H1 (cell line): ENCODE data around the gene DPYSL3. TPM values are rescaled to one million over a fixed set of nuclear protein-coding genes. Genes with fewer than 3 reads are reported as not detected.

Experiments
- BCL11A ChIP-seq, 2 experiments: IDR thresholded peaks; one replicate each; pipeline ENCODE4 v1.6.1; 2011; ENCODE audit warnings: low read depth in 2 of 2, low read length in 2 of 2, mild to moderate bottlenecking in 2 of 2
- CHD7 ChIP-seq: fragments of 300-600 bp; sonication (generic); IDR thresholded peaks from 2 replicates; pipeline ENCODE4 v1.7.1; 2012; ENCODE audit warnings: low read length, moderate library complexity, mild to moderate bottlenecking, inconsistent platforms; ENCODE audit not compliant: insufficient replicate concordance
- CTBP2 ChIP-seq: IDR thresholded peaks from 2 replicates; pipeline ENCODE4 v1.7.0; 2011; ENCODE audit warnings: borderline replicate concordance, mild to moderate bottlenecking, moderate library complexity, mixed read lengths, low read length; ENCODE audit not compliant: insufficient read depth, insufficient read length
- E2F6 ChIP-seq: IDR thresholded peaks from 2 replicates; pipeline ENCODE4 v1.6.1; 2012; ENCODE audit warnings: inconsistent platforms
- GTF2F1 ChIP-seq: IDR thresholded peaks from 2 replicates; pipeline ENCODE4 v1.6.1; 2012; ENCODE audit warnings: low read depth, low read length, improper control_type of control experiment, borderline replicate concordance
- KDM5A ChIP-seq: fragments of 200-600 bp; IDR thresholded peaks from 2 replicates; pipeline ENCODE4 v1.7.1; 2012; ENCODE audit warnings: mild to moderate bottlenecking, low read length, inconsistent platforms, mixed read lengths
- MAFK ChIP-seq: IDR thresholded peaks from 2 replicates; pipeline ENCODE4 v1.6.1; 2012; ENCODE audit warnings: low read depth, mild to moderate bottlenecking, improper control_type of control experiment, low read length
- POLR2A ChIP-seq, 2 experiments: IDR thresholded peaks; 1 replicate in 1 of 2; 2 replicates in 1 of 2; pipeline ENCODE4 v1.6.1; 2011; ENCODE audit warnings: low read depth in 2 of 2, low read length in 2 of 2, mild to moderate bottlenecking in 2 of 2; ENCODE audit errors: control extremely low read depth in 1 of 2
- RBBP5 ChIP-seq: IDR thresholded peaks from 2 replicates; pipeline ENCODE4 v1.7.1; 2012; ENCODE audit warnings: low read depth, mild to moderate bottlenecking, inconsistent platforms, low read length, moderate library complexity, borderline replicate concordance
- RFX5 ChIP-seq: IDR thresholded peaks from 2 replicates; pipeline ENCODE4 v1.6.1; 2011; ENCODE audit warnings: low read depth, low read length, improper control_type of control experiment, borderline replicate concordance
- SP2 ChIP-seq: IDR thresholded peaks from 2 replicates; pipeline ENCODE4 v1.6.1; 2012; ENCODE audit warnings: mild to moderate bottlenecking, low read length, inconsistent platforms
- TEAD4 ChIP-seq: IDR thresholded peaks from 2 replicates; pipeline ENCODE4 v1.6.1; 2012; ENCODE audit warnings: low read depth, low read length, inconsistent platforms, mixed read lengths
- polyA plus RNA-seq, 7 experiments: library from polyadenylated mRNA; depleted of rRNA in 3 of 7; stranded (reverse) in 5 of 7; unstranded in 2 of 7; fragments of >200 nt in 5 of 7; fragments of 200-250 nt in 2 of 7; gene quantifications; 1 replicate in 5 of 7; 2 replicates in 1 of 7; 4 replicates in 1 of 7; pipeline versions ENCODE4 v1.2.1 to v1.2.3, GENCODE V29; 2011 to 2013; ENCODE audit warnings: missing spikeins in 2 of 7, mixed read lengths in 2 of 7
- total RNA-seq: library from RNA; stranded (reverse); fragmentation: NEBNext Ultra II Directional; extraction: Animal tissue kit (Norgen Biotek cat#: 25700); gene quantifications from 2 replicates; pipeline ENCODE4 v1.2.1, GENCODE V29; 2021

Gene DPYSL3
- total and polyA plus RNA-seq, 2 of the 8 experiments (the other 6 are each of a cell fraction or from before 2014, with no cell fraction given) = 268 to 387 TPM

GRCh38 chr5:147551677-147552076, 41.8 kb upstream of the DPYSL3 start (continued):
- TF ChIP-seq CHD7 (no peak), SP2 (no peak), MAFK (no peak), TEAD4 (no peak), CTBP2 (no peak), E2F6 (no peak), RBBP5 (no peak), POLR2A (IDR thresholded peaks at IDR 0.05; ENCODE audit: control extremely low read depth in 1 of 2, low read depth in 2 of 2, low read length in 2 of 2) (no peak), GTF2F1 (no peak), RFX5 (no peak), BCL11A (IDR thresholded peaks at IDR 0.05; ENCODE audit: low read depth in 2 of 2, low read length in 2 of 2) (no peak), KDM5A (no peak)
